Stimulated activated CD4-positive, alpha-beta T cell treated with anti-CD3 and anti-CD28 coated beads, Interleukin-1b, Interleukin-23, amount 100 ng/mL, for 24 hours (primary cell): ENCODE results near the gene CDK5RAP2.
"Not testable (repeated sequence)": the region's sequence is repeated elsewhere in the genome, so short reads cannot be mapped to it uniquely, and the experiment has no call there.

Experiments
- DNase-seq, 4 experiments: peaks; one replicate each; pipeline ENCODE4 v3.0.0-alpha.2; 2020; ENCODE audit warnings: low read depth in 4 of 4, low spot score in 1 of 4

CDK5RAP2 gene

DNA sequence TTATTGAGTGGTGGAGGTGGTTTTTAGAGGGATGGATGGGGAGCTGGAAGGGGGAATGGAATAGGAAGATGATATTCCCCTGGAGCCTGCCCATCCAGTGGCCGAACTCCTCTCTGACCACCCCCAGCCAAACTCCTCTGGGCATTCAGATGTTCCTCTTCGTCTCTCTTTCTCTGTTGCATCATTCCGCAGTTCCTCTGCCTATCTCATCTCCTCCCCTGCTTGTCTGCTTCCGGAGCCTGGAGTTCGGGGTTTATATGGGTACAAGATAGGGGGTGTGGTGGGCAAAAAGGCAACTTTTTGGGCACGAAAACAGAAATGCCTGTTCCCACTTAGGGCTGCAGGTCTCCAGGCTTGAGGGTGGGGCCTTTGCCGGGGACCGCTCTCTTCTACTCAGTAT lies 12.2 kb upstream of the CDK5RAP2 start:
- DNase-seq, result no peak

DNA sequence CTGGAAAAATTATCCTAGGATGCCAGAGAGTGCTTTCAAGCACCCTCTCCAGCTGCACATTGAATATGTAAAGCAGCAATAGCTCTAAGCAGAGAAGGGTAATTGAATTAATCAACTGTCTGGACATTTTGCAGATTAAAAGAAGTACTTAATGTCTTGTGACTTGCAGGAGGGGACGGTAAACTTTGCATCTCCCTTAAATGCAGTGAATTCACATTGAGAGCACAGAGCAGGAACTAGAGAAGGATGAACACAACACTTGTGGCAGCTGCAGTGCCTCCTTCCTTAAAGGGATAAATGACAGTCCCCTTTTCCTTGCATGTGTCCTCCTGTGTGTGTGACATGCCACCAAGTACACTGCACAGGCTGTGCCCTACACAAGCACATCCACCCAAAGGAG lies 7.4 kb upstream of the CDK5RAP2 start:
- no peak for DNase-seq

DNA sequence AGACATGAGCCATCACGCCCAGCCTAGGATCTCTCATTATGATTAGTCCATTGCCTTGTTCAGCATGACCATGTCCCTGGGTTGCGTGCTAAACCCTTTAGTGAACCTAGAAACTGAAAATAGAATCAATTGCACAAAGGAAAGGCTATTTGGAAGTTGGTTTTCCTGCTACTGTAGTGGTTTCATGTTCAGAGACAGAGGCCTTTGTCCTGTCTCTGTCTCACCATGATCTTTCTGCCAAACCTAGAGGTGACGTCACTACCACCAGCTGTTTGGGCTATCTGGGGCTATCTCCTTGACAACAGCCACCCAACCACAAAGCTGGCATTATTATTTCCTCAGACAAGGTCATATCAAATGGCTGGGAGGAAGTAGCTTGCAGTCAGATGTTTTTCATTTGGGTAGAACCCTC lies 4.0 kb upstream of the CDK5RAP2 start:
- no peak for DNase-seq

DNA sequence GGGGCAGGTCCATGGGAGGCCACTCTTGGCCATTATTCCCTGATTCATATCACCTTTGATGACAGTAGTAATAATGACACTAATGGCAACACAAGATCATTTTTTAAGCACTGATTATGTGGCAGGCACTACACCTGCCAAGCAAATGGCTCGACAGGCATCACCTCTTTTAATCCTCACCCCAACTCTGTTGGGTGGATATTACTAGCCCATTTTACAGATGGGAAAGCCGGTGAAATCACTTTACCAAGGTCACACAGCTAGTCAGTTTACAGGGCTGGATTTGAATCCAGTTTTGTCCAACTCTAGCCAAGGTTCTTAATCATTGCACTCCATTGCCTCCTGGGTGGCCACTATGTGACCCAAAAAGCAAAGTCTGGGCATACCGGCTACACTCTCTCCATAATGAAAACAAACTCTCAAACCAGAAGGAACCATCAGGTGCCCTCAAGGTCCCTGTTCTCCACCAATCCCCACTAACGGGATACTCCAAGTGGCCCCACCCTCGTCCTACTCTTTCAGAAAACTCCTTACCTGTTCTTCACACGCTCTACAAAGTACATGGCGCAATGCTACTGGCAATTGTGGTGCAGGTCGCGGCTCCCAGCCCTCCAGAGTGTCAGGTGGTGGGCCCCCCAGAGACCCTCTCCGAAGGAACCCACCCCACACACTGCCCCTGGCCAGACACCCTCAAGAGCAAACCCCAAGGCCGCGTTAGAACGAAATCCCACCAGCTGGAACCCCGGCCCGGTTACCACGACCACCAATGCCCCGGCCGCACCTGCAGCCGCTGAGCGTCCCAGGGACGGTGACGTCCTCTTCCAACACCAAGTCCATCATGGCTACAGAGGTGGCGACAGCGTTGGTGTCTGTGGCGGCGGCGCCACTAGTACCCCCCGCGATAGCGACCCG lies 572 bp downstream of the CDK5RAP2 start:
- no peak for DNase-seq

DNA sequence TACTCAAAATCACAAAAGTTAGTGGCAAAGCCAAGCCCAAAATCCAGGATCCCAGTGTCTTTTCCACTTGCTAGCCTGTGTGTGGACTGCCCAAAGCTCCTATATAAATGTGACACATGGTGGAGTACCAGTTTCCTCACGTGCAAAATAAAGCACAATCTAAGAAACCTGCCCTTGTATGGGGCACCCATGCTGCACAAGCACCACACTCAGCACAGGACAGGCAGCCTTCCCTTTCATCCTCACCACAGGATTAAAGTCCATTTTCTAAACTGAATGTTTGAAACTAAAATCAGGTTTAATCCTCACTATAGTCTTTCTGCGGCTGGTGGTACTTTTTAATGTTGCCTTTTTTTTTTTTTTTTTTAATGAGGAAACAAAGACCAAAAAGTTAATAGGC lies 5.5 kb downstream of the CDK5RAP2 start:
- DNase-seq, result no peak

DNA sequence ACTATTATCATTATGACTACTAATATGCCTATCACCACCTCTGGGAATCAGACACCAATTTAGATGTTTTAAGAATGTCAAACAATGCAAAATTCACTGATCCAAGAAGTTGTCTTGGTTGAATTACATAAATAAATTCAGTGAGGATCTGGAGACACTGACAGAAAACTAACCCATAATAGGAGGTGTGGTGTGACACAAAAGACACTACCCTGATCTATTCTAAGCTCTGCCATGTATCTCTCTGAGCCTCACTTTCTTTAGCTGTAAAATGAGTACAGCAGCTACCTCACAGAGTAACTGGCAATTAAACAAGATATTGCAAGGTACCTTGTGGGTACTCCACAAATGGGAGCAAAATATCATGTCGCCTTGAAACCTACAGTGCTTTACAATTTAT lies 7.5 kb downstream of the CDK5RAP2 start:
- no peak for DNase-seq

DNA sequence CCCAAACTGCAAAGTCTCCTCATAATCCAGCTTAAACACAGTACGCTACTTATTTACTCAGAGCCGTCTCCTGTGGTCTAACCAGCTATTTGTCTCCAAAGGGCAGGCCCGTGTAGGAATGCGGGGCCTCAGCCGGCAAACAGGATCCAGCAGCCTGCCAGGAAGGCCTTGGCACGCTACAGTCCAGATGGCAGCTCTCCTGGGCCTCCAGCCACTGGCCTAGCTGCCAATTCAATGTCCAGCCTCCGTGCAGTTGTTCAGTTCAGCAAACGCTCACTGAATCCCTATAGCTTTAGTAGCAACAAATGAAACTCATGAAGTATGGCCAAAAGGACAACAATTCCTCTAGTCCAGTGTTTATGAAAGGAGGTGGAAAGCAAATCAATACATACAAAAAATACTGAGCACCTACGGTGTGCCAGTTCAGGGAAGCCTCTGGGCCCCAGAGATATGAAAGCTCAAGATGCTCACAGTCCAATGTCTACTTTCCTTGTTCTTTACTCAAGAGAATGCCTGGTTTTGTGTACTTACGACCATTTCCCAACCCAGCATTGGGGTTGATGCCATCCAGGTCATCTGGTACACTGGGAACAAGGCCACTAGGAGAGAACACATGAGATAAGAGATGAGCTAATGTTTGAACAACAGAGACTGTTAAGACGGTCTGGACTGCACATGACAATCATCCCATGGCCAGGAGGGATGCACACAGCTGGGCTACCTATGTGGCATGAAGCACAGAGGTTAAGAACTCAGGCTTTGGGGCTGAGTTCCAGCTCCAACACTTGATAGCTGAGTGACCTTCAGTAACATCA lies 8.3 kb downstream of the CDK5RAP2 start:
- no peak for DNase-seq

DNA sequence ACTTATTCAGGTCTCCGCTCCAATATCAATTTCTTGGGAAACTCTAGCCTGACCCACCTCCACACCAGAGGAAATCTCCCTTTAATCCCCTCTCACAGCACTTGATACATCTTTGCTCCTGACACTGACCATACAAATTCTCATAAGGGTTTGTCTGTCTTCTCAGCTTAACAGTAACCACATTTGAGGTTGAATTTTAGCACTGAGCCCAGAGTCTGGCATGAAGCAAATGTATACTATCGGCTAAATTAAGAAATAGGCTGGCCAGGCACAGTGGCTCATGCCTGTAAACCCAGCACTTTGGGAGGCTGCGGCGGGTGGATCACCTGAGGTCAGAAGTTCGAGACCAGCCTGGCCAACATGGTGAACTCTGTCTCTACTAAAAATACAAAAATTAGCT lies 9.7 kb downstream of the CDK5RAP2 start:
- no peak for DNase-seq

DNA sequence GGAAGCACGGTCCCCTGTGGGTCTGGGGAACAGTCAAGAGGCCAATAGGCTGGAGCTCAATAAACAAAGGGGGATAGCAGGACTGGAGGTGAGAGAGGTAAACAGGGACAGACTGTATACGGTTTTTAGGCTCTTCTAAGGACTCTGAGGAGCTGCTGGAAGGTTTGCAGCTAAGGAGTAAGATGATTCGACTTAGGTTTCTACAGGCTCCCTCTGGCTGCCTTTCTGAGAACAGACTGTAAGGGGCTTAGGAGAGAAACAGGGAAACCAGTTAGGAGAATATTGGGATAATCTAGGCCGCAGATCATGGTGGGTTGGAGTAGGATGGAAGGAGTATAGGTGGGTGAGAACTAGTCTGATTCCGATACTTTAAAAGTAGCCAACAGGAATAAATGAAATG lies 10.4 kb downstream of the CDK5RAP2 start:
- DNase-seq, result no peak

DNA sequence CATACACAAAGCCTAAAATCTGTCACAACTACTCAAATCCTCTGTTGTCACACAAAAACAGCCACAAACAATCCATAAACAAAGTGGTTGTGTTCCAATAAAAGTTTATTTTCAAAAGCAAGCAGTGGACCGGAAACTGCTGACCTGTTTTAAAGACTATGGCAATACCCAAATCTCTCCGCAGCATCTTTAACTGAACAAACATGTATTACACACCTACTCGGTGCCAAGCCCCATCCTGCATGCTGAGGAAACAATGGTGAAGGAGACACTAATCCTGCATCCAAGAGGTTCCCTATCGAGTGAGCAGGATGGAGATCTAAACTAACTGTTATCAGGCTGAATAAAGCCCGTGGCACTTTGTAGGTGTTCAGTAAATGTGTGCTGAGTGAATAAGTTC lies 11.2 kb downstream of the CDK5RAP2 start:
- DNase-seq, result no peak

DNA sequence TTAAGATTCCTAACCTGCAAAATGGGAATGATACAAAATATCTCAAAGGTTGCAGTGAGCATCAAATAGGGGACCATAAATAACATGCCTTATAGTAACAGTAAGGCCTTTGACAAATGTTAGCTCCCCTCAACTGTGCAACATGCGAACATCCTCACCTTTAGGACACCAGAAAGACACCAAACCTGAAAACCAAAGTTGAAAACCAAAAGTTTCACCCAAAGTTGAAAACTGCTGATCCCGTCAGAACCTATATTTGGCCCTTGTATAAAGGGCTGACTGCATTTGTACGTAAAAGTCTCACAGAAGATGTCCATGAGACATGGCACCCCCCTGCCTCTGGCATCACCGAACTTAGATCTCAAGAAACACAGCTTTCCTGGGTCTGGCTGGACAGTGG lies 12.1 kb downstream of the CDK5RAP2 start:
- DNase-seq, result no peak

DNA sequence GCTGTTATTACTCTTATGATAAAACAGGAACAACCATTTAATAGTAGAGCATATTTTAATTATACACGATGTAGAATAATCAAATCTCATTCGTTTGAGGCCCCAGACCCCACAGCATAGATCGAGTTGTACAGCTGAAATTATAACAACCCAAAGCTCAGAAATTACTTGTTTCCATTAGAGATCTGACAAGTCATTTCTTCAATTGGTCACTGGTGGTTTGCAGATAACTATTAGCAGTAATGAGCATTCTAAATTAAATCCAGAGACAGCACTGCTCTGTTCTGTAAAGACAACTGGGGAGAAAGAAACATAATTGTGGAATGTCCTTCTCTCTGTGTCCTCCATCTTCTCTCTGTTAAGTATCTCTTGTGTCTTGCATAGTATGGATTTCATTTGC lies 12.9 kb downstream of the CDK5RAP2 start:
- DNase-seq, result no peak

DNA sequence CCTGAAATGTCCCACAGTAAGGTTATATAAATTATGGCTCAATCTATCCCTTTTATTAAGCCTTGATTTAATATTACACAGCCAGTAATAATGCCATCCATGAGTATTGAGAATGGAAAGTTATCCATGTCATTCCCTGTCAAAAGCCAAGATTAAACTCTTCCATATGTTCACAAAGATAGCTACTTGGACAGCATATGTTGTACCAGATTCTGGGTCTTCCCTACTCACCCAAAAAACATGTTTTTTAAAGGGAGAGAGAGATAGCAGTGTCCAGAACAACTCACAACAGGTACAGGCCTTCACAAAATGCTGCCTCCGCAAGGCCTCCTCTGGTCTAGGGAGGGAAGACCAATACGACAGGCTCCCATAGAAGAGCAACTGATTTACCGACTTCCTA lies 15.4 kb downstream of the CDK5RAP2 start:
- DNase-seq, result no peak

DNA sequence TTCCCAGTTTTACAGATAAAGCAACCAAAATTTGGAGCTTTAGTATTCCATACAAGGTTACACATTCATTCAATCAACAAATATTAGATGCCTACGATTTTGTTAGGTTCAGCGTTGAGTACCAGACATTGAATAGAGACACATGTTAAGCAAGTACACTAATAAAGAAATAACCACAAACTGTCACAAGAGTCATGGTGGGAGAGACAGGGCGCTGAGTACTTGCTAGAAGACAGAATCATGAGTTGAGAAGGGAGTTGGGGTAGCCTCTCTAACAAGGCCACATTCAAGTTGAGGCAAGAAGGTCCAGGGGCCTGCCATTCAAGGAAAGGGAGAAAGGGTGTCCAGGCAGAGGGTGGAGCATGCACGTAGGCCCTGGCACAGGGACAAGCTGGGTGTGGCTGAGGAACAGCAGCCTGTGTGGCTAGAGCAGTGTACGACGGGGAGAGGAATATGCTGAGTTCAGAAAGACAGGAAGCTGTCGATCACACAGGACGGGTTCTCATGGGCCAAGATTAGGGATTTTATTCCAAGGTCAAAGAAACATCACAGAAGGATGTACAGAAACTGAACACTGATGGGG lies 17.0 kb downstream of the CDK5RAP2 start:
- DNase-seq, result no peak

DNA sequence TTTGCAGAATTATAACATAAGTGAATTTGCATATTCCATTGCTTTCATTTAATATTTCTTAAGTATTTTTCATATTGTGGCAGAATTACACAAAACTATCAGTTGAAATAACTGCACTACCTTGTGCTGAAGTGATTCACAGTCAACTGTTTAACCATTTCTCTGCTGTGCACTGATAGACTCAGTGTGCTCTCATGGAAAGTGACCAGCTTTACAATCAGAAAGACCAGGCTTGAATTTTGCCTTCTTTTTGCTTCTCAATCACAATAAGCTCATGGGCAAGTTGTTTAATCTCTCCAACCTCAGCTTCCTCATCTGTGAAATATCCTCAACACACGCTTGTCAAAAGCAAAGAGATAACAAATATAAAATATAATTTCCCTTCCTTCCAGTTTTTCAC lies 18.3 kb downstream of the CDK5RAP2 start:
- DNase-seq, result no peak

DNA sequence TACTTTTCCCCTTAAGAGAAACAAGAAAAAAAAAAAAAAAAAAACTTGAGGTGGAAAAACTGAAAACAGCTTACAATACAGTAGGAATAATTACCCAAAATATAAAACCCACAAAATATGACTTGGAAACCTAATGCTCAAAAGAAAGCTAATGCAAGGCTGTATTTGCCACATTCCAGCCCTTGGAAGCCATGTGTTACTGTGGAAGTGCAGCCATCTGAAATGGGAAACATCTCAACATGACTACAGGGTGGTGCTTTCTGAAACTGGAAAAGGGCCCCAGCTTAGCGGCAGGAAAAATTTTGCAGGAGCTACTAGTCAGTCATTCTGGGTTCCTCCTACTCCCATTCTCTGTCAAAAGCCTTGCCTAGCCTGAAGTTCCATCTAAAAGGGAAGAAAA lies 20.4 kb downstream of the CDK5RAP2 start:
- no peak for DNase-seq

DNA sequence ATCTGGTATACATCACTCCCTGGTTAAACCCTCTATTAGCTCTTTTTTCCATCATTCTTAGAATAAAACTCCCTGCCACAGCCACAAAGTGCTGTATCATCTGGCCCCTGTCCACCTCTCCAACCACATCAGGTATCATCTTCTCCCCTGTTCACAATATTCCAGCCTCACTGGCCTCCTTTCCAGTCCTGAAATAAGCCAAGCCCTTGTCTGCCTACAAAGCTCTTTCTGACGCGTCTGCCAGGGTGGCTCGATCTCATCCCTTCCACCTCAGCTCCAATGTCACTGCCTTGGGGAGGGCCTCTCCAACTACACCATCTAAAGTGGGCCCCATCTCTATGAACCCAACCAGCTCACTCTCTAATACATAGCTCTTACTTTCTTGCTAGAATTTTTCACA lies 21.5 kb downstream of the CDK5RAP2 start:
- no peak for DNase-seq

DNA sequence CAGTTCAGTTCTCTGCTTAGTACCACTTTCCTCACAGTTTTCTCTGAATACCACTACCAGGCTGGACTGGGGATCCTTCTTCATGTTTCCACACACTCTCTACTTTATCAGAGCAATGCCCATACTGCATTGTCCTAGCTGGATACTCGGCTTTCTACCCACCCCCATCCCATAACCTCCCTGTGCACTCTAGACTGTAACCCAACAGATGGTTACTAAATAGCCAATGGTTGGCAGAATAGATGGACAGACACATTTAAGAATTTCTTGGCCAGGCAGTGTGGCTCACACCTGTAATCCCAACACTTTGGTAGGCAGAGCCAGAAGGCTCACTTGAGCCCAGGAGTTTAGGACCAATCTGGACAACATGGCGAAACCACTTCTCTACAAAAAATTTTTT lies 22.8 kb downstream of the CDK5RAP2 start:
- no peak for DNase-seq

DNA sequence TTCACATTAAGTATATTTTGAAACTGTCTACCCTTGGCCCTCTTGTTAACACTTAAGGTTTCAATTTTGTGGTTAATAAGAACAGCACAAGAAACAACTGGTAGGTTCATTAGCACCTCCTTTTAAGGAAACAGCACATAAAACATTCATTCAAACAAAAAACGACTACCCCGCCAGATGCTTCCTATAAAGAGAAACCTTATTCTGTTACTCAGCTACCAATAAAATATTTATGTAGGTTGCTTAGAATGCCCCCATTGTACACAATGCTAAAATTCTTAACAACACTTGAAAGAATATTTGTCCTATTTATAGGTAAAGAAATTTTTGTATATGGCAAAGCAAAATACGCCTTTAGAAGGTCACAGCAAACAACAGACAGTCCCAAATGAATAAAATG lies 23.2 kb downstream of the CDK5RAP2 start:
- DNase-seq, result no peak

DNA sequence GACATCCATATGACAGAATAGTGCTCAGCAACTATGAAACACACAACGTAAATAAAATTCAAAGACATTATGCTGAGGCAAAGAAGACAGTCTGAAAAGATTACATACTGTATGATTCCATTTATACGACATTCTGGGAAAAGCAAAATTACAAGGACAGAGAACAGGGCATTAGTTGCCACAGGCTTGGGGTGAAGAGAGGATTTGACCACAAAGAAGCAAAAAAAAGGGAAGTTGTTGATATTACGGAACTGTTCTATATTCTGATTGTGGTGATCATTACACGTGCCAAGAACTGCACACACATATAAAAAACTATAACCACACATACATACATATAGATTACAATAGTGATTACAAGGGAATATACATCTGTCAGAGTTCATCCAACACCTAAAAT lies 24.1 kb downstream of the CDK5RAP2 start:
- no peak for DNase-seq

DNA sequence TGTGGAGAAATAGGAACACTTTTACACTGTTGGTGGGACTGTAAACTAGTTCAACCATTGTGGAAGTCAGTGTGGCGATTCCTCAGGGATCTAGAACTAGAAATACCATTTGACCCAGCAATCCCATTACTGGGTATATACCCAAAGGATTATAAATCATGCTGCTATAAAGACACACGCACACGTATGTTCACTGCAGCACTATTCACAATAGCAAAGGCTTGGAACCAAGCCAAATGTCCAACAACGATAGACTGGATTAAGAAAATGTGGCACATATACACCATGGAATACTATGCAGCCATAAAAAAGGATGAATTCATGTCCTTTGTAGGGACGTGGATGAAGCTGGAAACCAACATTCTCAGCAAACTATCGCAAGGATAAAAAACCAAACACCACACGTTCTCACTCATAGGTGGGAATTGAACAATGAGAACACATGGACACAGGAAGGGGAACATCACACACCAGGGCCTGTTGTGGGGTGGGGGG lies 27.7 kb downstream of the CDK5RAP2 start:
- not testable (repeated sequence) for DNase-seq
